ENCODE measurements around the gene ROBO3. TPM values are rescaled to one million over a fixed set of nuclear protein-coding genes. Genes with fewer than 3 reads are reported as not detected.
A peak's percentile ranks its signal among the peaks of the same experiment; 100 is the strongest.

Gene ROBO3
- total RNA-seq, 1 experiment from 2014 or later, result 1.3 TPM

DNA sequence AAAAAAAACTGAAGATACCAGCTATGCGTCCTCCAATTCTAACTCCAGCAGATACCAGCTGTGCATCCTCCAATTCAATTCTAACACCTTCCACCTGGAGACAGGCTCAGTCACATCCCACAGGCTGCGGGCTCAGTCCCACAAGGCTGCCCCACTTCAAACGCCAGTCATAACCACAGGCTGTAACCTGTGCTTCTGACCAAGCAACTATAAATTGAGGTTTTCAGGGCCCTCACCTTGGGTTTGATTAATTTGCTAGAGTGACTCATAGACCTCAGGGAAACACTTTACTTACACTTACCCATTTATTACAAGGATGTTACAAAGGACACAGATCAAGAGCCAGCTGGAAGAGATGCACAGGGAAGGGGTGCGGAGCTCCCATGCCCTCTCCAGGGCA lies 32.7 kb upstream of the ROBO3 start:
- 0 out of 2 replicates have a peak overlapping the region, but pooled peaks have one; percentile 11 for H3K27ac ChIP-seq
- no peaks in the 10 kb centered on the region for H3K79me2 ChIP-seq (ENCODE audit: low read depth)
- intact Hi-C loops (cut with micrococcal nuclease; ENCODE audit: unreplicated experiment), result loop anchor here (10.0 kb wide), 1 partner anchor 572 kb away; no protein-coding TSS in a partner anchor
- DNase-seq, result peak in 1 of 2 experiments; percentile 86
- peak overlapping the region; percentile 68 for H3K4me2 ChIP-seq
- peaks cover 57% of the 10 kb centered on the region for H3K4me1 ChIP-seq (replicated peaks; ENCODE audit: insufficient read depth)
- no peaks in the 10 kb centered on the region for H3K9me2 ChIP-seq (ENCODE audit: insufficient read depth)
- no peak for TF ChIP-seq EZH2 (IDR thresholded peaks at IDR 0.05; ENCODE audit: low read depth)
- TF ChIP-seq, protein P1, sequence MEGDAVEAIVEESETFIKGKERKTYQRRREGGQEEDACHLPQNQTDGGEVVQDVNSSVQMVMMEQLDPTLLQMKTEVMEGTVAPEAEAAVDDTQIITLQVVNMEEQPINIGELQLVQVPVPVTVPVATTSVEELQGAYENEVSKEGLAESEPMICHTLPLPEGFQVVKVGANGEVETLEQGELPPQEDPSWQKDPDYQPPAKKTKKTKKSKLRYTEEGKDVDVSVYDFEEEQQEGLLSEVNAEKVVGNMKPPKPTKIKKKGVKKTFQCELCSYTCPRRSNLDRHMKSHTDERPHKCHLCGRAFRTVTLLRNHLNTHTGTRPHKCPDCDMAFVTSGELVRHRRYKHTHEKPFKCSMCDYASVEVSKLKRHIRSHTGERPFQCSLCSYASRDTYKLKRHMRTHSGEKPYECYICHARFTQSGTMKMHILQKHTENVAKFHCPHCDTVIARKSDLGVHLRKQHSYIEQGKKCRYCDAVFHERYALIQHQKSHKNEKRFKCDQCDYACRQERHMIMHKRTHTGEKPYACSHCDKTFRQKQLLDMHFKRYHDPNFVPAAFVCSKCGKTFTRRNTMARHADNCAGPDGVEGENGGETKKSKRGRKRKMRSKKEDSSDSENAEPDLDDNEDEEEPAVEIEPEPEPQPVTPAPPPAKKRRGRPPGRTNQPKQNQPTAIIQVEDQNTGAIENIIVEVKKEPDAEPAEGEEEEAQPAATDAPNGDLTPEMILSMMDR (conservative IDR thresholded peaks at IDR 0.05), result no peak
- no peaks in the 10 kb centered on the region for H3K9me3 ChIP-seq (ENCODE audit: insufficient read depth, low read depth)
- peaks cover 28% of the 10 kb centered on the region for H3F3A ChIP-seq (ENCODE audit: insufficient read depth, low read depth)
- no peak overlapping the region for H2AFZ ChIP-seq
- ChIA-PET POLR2A (ENCODE audit: unreplicated experiment) (no interaction called here), CTCF (no interaction called here)
- H3K36me3 ChIP-seq (ENCODE audit: low read depth), result no peaks in the 10 kb centered on the region
- no peaks in the 10 kb centered on the region for H4K20me1 ChIP-seq (ENCODE audit: insufficient read depth)
- BruUV-seq (replicated peaks), result no TSS peak
- H3K4me3 ChIP-seq, result no peak overlapping the region
- H3K27me3 ChIP-seq (ENCODE audit: insufficient read depth, low read depth), result no peaks in the 10 kb centered on the region

DNA sequence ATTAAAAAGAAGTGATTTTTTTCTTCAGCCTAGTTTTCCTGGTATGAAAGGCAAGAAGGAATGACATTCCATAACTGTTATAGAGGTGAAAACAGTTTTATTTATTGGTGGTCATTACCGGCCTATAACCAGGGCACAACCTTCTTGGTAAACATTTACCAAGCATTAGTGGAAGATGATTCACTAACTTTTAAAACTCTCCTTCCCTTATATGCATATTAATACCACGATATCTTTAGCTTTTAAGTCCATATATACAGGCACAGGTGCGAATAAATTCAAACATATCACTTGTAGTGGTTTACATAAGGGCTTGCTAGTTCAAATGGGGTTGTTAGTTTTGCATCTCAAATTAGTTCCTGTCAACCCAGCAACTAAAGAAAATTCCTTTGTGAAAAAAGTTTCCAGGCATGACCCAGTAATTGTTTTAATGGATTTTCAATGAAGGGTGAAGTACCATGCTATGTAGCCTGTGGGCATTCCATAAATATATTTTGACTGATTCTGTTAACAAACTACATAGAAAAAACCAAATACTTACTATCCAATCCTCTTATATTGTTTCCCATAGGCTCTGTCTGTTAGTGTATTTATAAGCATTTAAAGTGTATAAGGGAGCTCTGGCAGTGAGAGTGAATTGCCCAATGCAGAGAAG lies 30.6 kb upstream of the ROBO3 start:
- H3K4me1 ChIP-seq (replicated peaks; ENCODE audit: insufficient read depth), result peaks cover 57% of the 10 kb centered on the region
- H4K20me1 ChIP-seq (ENCODE audit: insufficient read depth), result no peaks in the 10 kb centered on the region
- H3K4me3 ChIP-seq, result peak overlapping the region; percentile 16
- no peaks in the 10 kb centered on the region for H3K79me2 ChIP-seq (ENCODE audit: low read depth)
- intact Hi-C loops (cut with micrococcal nuclease; ENCODE audit: unreplicated experiment), result loop anchor here (5.0 to 10.0 kb wide), 3 partner anchors 513 to 762 kb away; no protein-coding TSS in a partner anchor
- no peaks in the 10 kb centered on the region for H3K36me3 ChIP-seq (ENCODE audit: low read depth)
- H3K27ac ChIP-seq, result peak overlapping the region; percentile 61
- TF ChIP-seq EZH2 (IDR thresholded peaks at IDR 0.05; ENCODE audit: low read depth), result no peak
- ChIA-PET POLR2A (ENCODE audit: unreplicated experiment) (no interaction called here), CTCF (no interaction called here)
- no peaks in the 10 kb centered on the region for H3K9me2 ChIP-seq (ENCODE audit: insufficient read depth)
- no peaks in the 10 kb centered on the region for H3K9me3 ChIP-seq (ENCODE audit: insufficient read depth, low read depth)
- no TSS peak for BruUV-seq (replicated peaks)
- no peak overlapping the region for H2AFZ ChIP-seq
- peaks cover 28% of the 10 kb centered on the region for H3F3A ChIP-seq (ENCODE audit: insufficient read depth, low read depth)
- DNase-seq, result peak in 1 of 2 experiments; percentile 93
- peak overlapping the region; percentile 68 for H3K4me2 ChIP-seq
- H3K27me3 ChIP-seq (ENCODE audit: insufficient read depth, low read depth), result no peaks in the 10 kb centered on the region

DNA sequence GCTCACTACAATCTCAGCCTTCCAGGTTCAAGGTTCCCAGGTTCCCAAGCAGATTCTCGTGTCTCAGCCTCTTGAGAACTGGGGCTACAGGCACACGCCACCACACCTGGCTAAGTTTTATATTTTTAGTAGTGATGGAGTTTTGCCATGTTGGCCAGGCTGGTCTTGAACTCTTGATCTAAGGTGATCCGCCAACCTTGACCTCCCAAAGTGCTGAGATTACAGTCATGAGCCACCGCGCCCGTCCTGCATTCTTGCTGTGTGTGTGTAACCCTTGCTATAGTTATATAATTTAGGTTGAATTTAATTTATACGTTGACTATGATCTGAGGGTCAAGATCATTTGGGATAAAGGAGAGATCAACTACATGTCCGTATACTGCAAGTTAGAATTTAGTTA lies 29.3 kb upstream of the ROBO3 start:
- POLR2A ChIA-PET (ENCODE audit: unreplicated experiment), result no interaction called here
- intact Hi-C loops (cut with micrococcal nuclease; ENCODE audit: unreplicated experiment), result loop anchor here (2.0 to 10.0 kb wide), 5 partner anchors 73 to 764 kb away; partner anchors contain the start of gene ESAM
- peaks cover 3% of the 10 kb centered on the region; the same call in 1 of the 2 replicates for H3K27me3 ChIP-seq (ENCODE audit: insufficient read depth, low read depth)

More for the DNA sequence above, 29.3 kb upstream of the ROBO3 start:
- Histone ChIP-seq H3F3A (ENCODE audit: insufficient read depth, low read depth) (peaks cover 28% of the 10 kb centered on the region), H3K27ac (no peak overlapping the region), H3K79me2 (ENCODE audit: low read depth) (no peaks in the 10 kb centered on the region), H3K4me2 (0 out of 2 replicates have a peak overlapping the region, but pooled peaks have one; percentile 51), H2AFZ (no peak overlapping the region), H3K4me3 (no peak overlapping the region), H4K20me1 (ENCODE audit: insufficient read depth) (no peaks in the 10 kb centered on the region), H3K9me3 (ENCODE audit: insufficient read depth, low read depth) (no peaks in the 10 kb centered on the region), H3K4me1 (replicated peaks; ENCODE audit: insufficient read depth) (peaks cover 57% of the 10 kb centered on the region), H3K36me3 (ENCODE audit: low read depth) (no peaks in the 10 kb centered on the region), H3K9me2 (ENCODE audit: insufficient read depth) (no peaks in the 10 kb centered on the region)
- BruUV-seq (replicated peaks), result no TSS peak
- TF ChIP-seq, protein P1 (conservative IDR thresholded peaks at IDR 0.05), result no peak
- no peak for DNase-seq
- CTCF ChIA-PET, result interaction anchor here (0.6 to 1.6 kb wide), 9 partner anchors 20 to 764 kb away, joined by 3 to 14 read pairs (median 8); no protein-coding TSS in a partner anchor

Data from PC-9 (cell line).